ENCODE results near the gene TXNRD1. TPM values are rescaled to one million over a fixed set of nuclear protein-coding genes. Genes with fewer than 3 reads are reported as not detected.

Gene TXNRD1
- total RNA-seq, 1 experiment from 2014 or later, result 1,733 TPM

GRCh38 chr12:104345234-104346066, 129.9 kb downstream of the TXNRD1 start:
- DNase-seq (ENCODE audit: extremely low read depth, low read depth), result no peak

GRCh38 chr12:104347374-104348075, 131.9 kb downstream of the TXNRD1 start:
- no peak for DNase-seq (ENCODE audit: extremely low read depth, low read depth)

GRCh38 chr12:104348283-104348993, 132.9 kb downstream of the TXNRD1 start:
- no peak for DNase-seq (ENCODE audit: extremely low read depth, low read depth)

GRCh38 chr12:104348994-104349494, 133.5 kb downstream of the TXNRD1 start:
- DNase-seq (ENCODE audit: extremely low read depth, low read depth), result no peak

- no peak for DNase-seq (ENCODE audit: extremely low read depth, low read depth)
These were observed 134.9 kb downstream of the TXNRD1 start for GRCh38 chr12:104350211-104351056.

GRCh38 chr12:104351057-104351983, 135.7 kb downstream of the TXNRD1 start:
- DNase-seq (ENCODE audit: extremely low read depth, low read depth), result no peak

GRCh38 chr12:104352106-104352713, 136.6 kb downstream of the TXNRD1 start:
- DNase-seq (ENCODE audit: extremely low read depth, low read depth), result no peak

GRCh38 chr12:104353012-104353981, 137.7 kb downstream of the TXNRD1 start:
- DNase-seq (ENCODE audit: extremely low read depth, low read depth), result no peak

GRCh38 chr12:104354167-104354867, 138.7 kb downstream of the TXNRD1 start:
- no peak for DNase-seq (ENCODE audit: extremely low read depth, low read depth)

GRCh38 chr12:104354868-104355570, 139.4 kb downstream of the TXNRD1 start:
- no peak for DNase-seq (ENCODE audit: extremely low read depth, low read depth)

- DNase-seq (ENCODE audit: extremely low read depth, low read depth), result no peak
These were observed 140.1 kb downstream of the TXNRD1 start for GRCh38 chr12:104355630-104356029.

- DNase-seq (ENCODE audit: extremely low read depth, low read depth), result no peak
These were observed 140.9 kb downstream of the TXNRD1 start for GRCh38 chr12:104356231-104357115.

- DNase-seq (ENCODE audit: extremely low read depth, low read depth), result no peak
These were observed 141.9 kb downstream of the TXNRD1 start for GRCh38 chr12:104357421-104357952.

- DNase-seq (ENCODE audit: extremely low read depth, low read depth), result peak; percentile 55
These were observed 142.9 kb downstream of the TXNRD1 start for GRCh38 chr12:104358353-104359003.
